HL-60/S4 treated with retinoic acid at 250 ng/mL for 4 days and 3 days (cell line): ENCODE measurements around the gene C19orf12.

Experiments
- in situ Hi-C: fragments of 300-500 bp; cut with MboI; formaldehyde crosslinking; loops from 2 replicates; pipeline ENCODE4 v1.7.0; 2022; ENCODE audit warnings: low sequenced_read_pairs

Gene C19orf12

GRCh38 chr19:29665215-29665825, 49.7 kb downstream of the C19orf12 start, which contains the start of gene PLEKHF1:
PLEKHF1 (plus strand) TSS chr19:29665461; CDS start chr19:29673840, 8,379 bp downstream.
- in situ Hi-C loops, result no loop called here

- in situ Hi-C loops, result no loop called here
Observed at GRCh38 chr19:29664753-29665214, 50.3 kb downstream of the C19orf12 start.

- in situ Hi-C loops, result no loop called here
Observed at GRCh38 chr19:29663861-29664752, 51.0 kb downstream of the C19orf12 start.

GRCh38 chr19:29662604-29663404, 52.3 kb downstream of the C19orf12 start:
- in situ Hi-C loops, result no loop called here

- in situ Hi-C loops, result no loop called here
Observed at GRCh38 chr19:29662278-29662603, 52.8 kb downstream of the C19orf12 start.

- in situ Hi-C loops, result no loop called here
Observed at GRCh38 chr19:29660835-29661234, 54.2 kb downstream of the C19orf12 start.

GRCh38 chr19:29658221-29658991, 56.7 kb downstream of the C19orf12 start:
- in situ Hi-C loops, result no loop called here

GRCh38 chr19:29655648-29656335, 59.3 kb downstream of the C19orf12 start:
- in situ Hi-C loops, result no loop called here

- in situ Hi-C loops, result no loop called here
Observed at GRCh38 chr19:29653398-29653797, 61.7 kb downstream of the C19orf12 start.

- in situ Hi-C loops, result no loop called here
Observed at GRCh38 chr19:29651622-29652394, 63.3 kb downstream of the C19orf12 start.

- in situ Hi-C loops, result no loop called here
Observed at GRCh38 chr19:29650772-29651387, 64.2 kb downstream of the C19orf12 start.
